Aorta (tissue), 5 donors: ENCODE results near the gene ADAM17. TPM values are rescaled to one million over a fixed set of nuclear protein-coding genes. Genes with fewer than 3 reads are reported as not detected.

Experiments used
- ATAC-seq: fragments of 200-7000 bp; cut with Tn5 transposase; one replicate; pipeline ENCODE4 v1.9.1; 2022; ENCODE audit warnings: moderate library complexity; ENCODE audit not compliant: low FRiP score
- DNase-seq, 2 donors: peaks; one replicate each; pipeline ENCODE4 v3.0.0-alpha.2; 2020
- H3K27ac ChIP-seq, 2 donors: one replicate each; pipeline ENCODE4 v1.5.1; 2013; ENCODE audit warnings: low read length in 2 of 2, mild to moderate bottlenecking in 2 of 2, moderate library complexity in 2 of 2, control low read depth in 1 of 2, inconsistent platforms in 1 of 2, low read depth in 1 of 2
- H3K27me3 ChIP-seq, 2 donors: one replicate each; pipeline ENCODE4 v1.6.1; 2013; ENCODE audit warnings: control low read depth in 1 of 2, low read length in 1 of 2, mild to moderate bottlenecking in 1 of 2, moderate library complexity in 1 of 2; ENCODE audit not compliant: insufficient read depth in 2 of 2, control insufficient read depth in 1 of 2
- H3K36me3 ChIP-seq, 2 donors: one replicate each; pipeline ENCODE4 v1.6.1; 2013; ENCODE audit warnings: control low read depth in 1 of 2, low read length in 1 of 2, mild to moderate bottlenecking in 1 of 2; ENCODE audit not compliant: insufficient read depth in 2 of 2, control insufficient read depth in 1 of 2
- H3K4me1 ChIP-seq, 2 donors: one replicate each; pipeline ENCODE4 v1.6.1; 2013; ENCODE audit warnings: low read length in 2 of 2, control low read depth in 1 of 2, mild to moderate bottlenecking in 1 of 2, moderate library complexity in 1 of 2; ENCODE audit not compliant: insufficient read depth in 2 of 2, control insufficient read depth in 1 of 2
- H3K4me3 ChIP-seq, 2 donors: one replicate each; pipeline ENCODE4 v1.5.1; 2013; ENCODE audit warnings: low read length in 2 of 2, control low read depth in 1 of 2, mild to moderate bottlenecking in 1 of 2
- H3K9me3 ChIP-seq: one replicate; pipeline ENCODE4 v1.6.1; 2013; ENCODE audit warnings: mild to moderate bottlenecking, low read length; ENCODE audit not compliant: control insufficient read depth
- WGBS, 2 donors: extraction: QIAGEN DNeasy Blood & Tissue Kit; methylation state at CpG; one replicate each; pipeline ENCODE4 v1.1.7; 2013; 5-methylcytosine and 5-hydroxymethylcytosine counted together
- intact Hi-C, 2 donors: fragments of 100-400 bp; cut with DNase I; formaldehyde crosslinking; loops; one replicate each; pipeline versions ENCODE4 v1.14.2 to v1.15.0; 2022
- polyA plus RNA-seq, 2 donors: library from polyadenylated mRNA; stranded (reverse); fragments of 200-250 nt; gene quantifications; one replicate each; pipeline ENCODE4 v1.2.3, GENCODE V29; 2013
- total RNA-seq, 2 donors: library from RNA; stranded (reverse); fragmentation: NEBNext Ultra II Directional; extraction: Animal tissue kit (Norgen Biotek cat#: 25700); gene quantifications; one replicate each; pipeline ENCODE4 v1.2.1, GENCODE V29; 2021
- donor health status: healthy with polysubstance abuse.
- donor health status: Bipolar disorder and iron deficiency.
- donor health status: DM: no; HTN: no; CAD: no.
- donor health status: DM: no; HTN: no; CAD: no.
- donor health status: DM: yes; HTN: yes; CAD: no.

ADAM17 gene
- total and polyA plus RNA-seq, 4 donors, result 5.4 to 47.0 (median 26.8) TPM

GRCh38 chr2:9440058-9440727 is 115.4 kb downstream of the ADAM17 start:
- no peaks in the 10 kb centered on the region for H3K27me3 ChIP-seq

GRCh38 chr2:9439536-9439935 is 116.1 kb downstream of the ADAM17 start:
- DNase-seq (no peak), ATAC-seq (no peak)
- no peak overlapping the region for H3K4me3 ChIP-seq
- peaks cover 0 to 8% of the 10 kb centered on the region in 2 donors for H3K36me3 ChIP-seq
- intact Hi-C loops, result no loop called here
- no peaks in the 10 kb centered on the region for H3K4me1 ChIP-seq
- 98 to 100% methylated on average over 1 of the region's 1 CpG for WGBS, 2 donors
- H3K27me3 ChIP-seq, result no peaks in the 10 kb centered on the region
- H3K9me3 ChIP-seq, result no peaks in the 10 kb centered on the region
- H3K27ac ChIP-seq, result no peak overlapping the region

More at GRCh38 chr2:9440058-9440727, 115.4 kb downstream of the ADAM17 start:
- 95 to 97% methylated on average over 1 of the region's 1 CpG for WGBS, 2 donors
- ATAC-seq (no peak), DNase-seq (no peak)
- Histone ChIP-seq H3K4me3 (no peak overlapping the region), H3K36me3 (peaks cover 0 to 8% of the 10 kb centered on the region in 2 donors), H3K27ac (no peak overlapping the region), H3K9me3 (no peaks in the 10 kb centered on the region), H3K4me1 (no peaks in the 10 kb centered on the region)
- intact Hi-C loops, result no loop called here

Other genes with a start within 250 kb of the ADAM17 start
- 100 to 1,000 TPM; 112 to 121 TPM for gene ITGB1BP1, start 132.3 kb downstream of the ADAM17 start, total RNA-seq
- 100 to 1,000 TPM; 151 to 168 TPM for gene ITGB1BP1, start 132.3 kb downstream of the ADAM17 start, polyA plus RNA-seq
- gene CPSF3, start 132.2 kb downstream of the ADAM17 start, total RNA-seq, result 10 to 100 TPM; 16.2 to 20.4 TPM
- 10 to 100 TPM; 12.9 to 13.2 TPM for gene CPSF3, start 132.2 kb downstream of the ADAM17 start, polyA plus RNA-seq
- 10 to 100 TPM; 45.6 to 52.2 TPM for gene IAH1, start 81.3 kb downstream of the ADAM17 start, total RNA-seq
- gene IAH1, start 81.3 kb downstream of the ADAM17 start, polyA plus RNA-seq, result 10 to 100 TPM; 64.9 to 72.9 TPM
- 100 to 1,000 TPM; 182 to 226 TPM for gene YWHAQ, start 75.2 kb upstream of the ADAM17 start, total RNA-seq
- gene YWHAQ, start 75.2 kb upstream of the ADAM17 start, polyA plus RNA-seq, result 100 to 1,000 TPM; 175 to 241 TPM